22Rv1 (cell line): ENCODE measurements around the gene SF3B6.

Source experiments
- CTCF ChIP-seq: fragments of 450-650 bp; IDR thresholded peaks from 2 replicates; pipeline ENCODE4 v1.5.1; 2017; ENCODE audit warnings: mild to moderate bottlenecking
- ZFX ChIP-seq: fragments of 450-650 bp; IDR thresholded peaks from 2 replicates; pipeline ENCODE4 v1.6.1; 2017; ENCODE audit warnings: antibody characterized with exemption, borderline replicate concordance

- TF ChIP-seq CTCF (no peak), ZFX (no peak)
Observed at GRCh38 chr2:24086241-24086640, 10.1 kb upstream of the SF3B6 start.
